ENCODE results near the gene ELFN1. TPM values are rescaled to one million over a fixed set of nuclear protein-coding genes. Genes with fewer than 3 reads are reported as not detected.

The ELFN1 gene
- polyA plus RNA-seq, 1 donor (not counting 4 experiments of a cell fraction or from before 2014, with no cell fraction given), result 0.03 TPM

DNA sequence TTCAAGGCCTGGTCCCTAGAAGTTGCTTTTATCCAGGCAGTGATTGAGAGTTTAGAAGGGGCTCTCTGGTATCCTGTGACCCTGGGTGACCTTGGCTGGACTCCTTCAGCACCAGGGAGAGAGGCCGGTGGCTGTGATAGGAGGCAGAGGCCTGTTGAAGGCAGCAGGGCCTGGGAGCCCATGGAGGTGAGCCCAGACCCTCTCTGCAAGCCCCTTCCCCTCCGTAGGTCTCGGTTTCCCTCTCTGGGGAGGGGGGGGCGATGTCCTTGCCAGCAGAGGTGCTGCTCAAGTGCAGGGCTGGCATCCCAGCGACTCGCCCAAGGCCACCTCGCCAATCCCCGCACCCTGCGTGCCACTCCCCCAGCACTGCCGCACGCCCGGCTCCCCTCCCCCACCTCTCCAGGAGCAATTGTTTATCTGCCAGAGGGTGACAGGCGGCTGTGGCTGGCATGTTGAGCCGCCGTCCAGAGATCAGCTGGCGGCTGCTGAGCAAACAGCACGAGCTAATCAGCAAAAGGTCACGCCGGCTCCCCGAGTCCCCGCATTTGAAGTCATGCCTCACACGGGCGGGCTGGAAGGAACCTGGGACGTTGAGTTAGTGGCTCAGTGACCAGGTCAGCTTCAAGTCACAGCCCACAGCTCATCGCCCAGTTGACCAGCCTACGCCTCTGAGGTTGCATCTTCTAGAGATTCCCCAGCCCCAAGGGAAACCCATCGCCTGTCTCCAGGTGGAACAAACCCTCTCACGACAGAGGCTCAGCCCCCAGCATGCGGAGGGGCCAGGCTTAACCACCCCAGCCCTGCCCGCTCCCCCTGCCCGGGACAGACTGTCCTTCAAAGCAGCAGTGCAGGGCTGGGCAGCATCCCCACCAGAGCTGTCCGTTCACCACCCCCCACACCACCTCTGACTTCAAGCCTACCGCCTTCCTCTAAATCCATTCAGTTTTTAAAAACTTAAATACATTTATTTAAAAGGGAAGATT, 43.7 kb downstream of the ELFN1 start:
- Histone ChIP-seq H3K79me2 (ENCODE audit: control insufficient read depth, insufficient read depth, low read length) (no peaks in the 10 kb centered on the region), H3K4me2 (ENCODE audit: control insufficient read depth, extremely low read depth, insufficient read depth, low read depth, low read length) (no peak overlapping the region), H3K4me1 (ENCODE audit: control insufficient read depth, extremely low read depth, insufficient read depth, low read length) (peaks cover 10% of the 10 kb centered on the region), H3K27ac (ENCODE audit: control insufficient read depth, insufficient read depth, low read length) (no peak overlapping the region), H2AFZ (ENCODE audit: control insufficient read depth, low read length) (no peak overlapping the region), H3K9ac (ENCODE audit: control insufficient read depth, extremely low read depth, insufficient read depth, low read length) (no peak overlapping the region), H3K4me3 (ENCODE audit: control insufficient read depth in 2 of 3, extremely low read depth in 1 of 3, insufficient read depth in 2 of 3, low read depth in 1 of 3, low read length in 3 of 3) (no peak overlapping the region), H3K36me3 (ENCODE audit: control insufficient read depth in 2 of 2, extremely low read depth in 1 of 2, insufficient read depth in 2 of 2, low read length in 2 of 2) (no peaks in the 10 kb centered on the region), H3K9me3 (ENCODE audit: control insufficient read depth, low read depth, low read length) (peaks cover 1% of the 10 kb centered on the region), H3K9me1 (ENCODE audit: control insufficient read depth, extremely low read depth, insufficient read depth, low read length) (no peaks in the 10 kb centered on the region), H3K27me3 (ENCODE audit: control insufficient read depth, extremely low read depth, insufficient read depth, low read length) (peaks cover 7% of the 10 kb centered on the region), H4K20me1 (ENCODE audit: control insufficient read depth, extremely low read depth, insufficient read depth, low read length) (no peaks in the 10 kb centered on the region)
- dilution Hi-C loops (cut with MboI; ENCODE audit: extremely low pct_ligation_motif_present, low sequenced_read_pairs), result no loop called here
- TF ChIP-seq EZH2 (IDR thresholded peaks at IDR 0.05; ENCODE audit: low read length), result no peak
- TF ChIP-seq, protein P1, sequence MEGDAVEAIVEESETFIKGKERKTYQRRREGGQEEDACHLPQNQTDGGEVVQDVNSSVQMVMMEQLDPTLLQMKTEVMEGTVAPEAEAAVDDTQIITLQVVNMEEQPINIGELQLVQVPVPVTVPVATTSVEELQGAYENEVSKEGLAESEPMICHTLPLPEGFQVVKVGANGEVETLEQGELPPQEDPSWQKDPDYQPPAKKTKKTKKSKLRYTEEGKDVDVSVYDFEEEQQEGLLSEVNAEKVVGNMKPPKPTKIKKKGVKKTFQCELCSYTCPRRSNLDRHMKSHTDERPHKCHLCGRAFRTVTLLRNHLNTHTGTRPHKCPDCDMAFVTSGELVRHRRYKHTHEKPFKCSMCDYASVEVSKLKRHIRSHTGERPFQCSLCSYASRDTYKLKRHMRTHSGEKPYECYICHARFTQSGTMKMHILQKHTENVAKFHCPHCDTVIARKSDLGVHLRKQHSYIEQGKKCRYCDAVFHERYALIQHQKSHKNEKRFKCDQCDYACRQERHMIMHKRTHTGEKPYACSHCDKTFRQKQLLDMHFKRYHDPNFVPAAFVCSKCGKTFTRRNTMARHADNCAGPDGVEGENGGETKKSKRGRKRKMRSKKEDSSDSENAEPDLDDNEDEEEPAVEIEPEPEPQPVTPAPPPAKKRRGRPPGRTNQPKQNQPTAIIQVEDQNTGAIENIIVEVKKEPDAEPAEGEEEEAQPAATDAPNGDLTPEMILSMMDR (optimal IDR thresholded peaks at IDR 0.05 in 1 of 3, IDR thresholded peaks at IDR 0.05 in 1 of 3, conservative IDR thresholded peaks at IDR 0.05 in 1 of 3; ENCODE audit: extremely low read depth in 1 of 3, insufficient read depth in 2 of 3, low read length in 3 of 3), result no peak
- no peak for FAIRE-seq
- DNase-seq (ENCODE audit: low read depth, low spot score), result no peak

DNA sequence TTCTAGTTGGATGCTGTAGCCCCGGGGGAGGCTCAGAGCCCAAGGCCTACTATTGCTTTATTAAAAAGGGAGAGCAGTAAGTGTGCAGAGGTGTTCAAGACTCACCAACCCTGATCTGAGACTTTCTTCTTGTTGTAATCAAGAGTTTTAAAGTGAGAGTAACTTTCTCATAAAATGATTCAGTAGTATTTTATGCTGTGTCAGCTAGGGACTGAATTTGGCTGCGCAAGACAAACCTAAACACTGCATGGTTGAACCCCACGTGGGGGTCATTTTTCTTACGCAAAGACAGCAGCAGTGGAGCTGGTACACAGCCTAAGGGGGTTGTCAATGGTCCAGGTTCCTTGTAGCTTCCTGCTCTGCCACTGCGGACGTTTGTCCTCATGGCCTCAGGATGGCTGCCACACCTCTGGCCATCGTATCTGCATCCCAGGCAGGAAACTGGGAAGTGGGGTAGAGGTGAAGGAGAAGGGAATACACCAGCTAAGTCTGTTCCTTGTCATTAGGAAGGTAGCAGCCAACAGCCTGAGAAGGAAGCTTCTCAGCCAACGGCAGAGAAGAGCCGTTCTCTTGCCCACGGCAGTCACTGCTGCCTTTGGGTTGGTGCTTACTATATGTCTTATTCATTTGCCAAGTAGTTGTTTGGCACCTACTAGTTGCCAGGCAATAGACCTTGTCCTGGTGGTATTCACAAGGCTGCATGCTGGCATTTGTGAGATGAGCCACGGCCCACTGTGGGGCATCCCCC, 44.7 kb downstream of the ELFN1 start:
- no peaks in the 10 kb centered on the region for H3K36me3 ChIP-seq (ENCODE audit: control insufficient read depth in 2 of 2, extremely low read depth in 1 of 2, insufficient read depth in 2 of 2, low read length in 2 of 2)
- no peaks in the 10 kb centered on the region for H4K20me1 ChIP-seq (ENCODE audit: control insufficient read depth, extremely low read depth, insufficient read depth, low read length)
- H3K27ac ChIP-seq (ENCODE audit: control insufficient read depth, insufficient read depth, low read length), result no peak overlapping the region
- H3K27me3 ChIP-seq (ENCODE audit: control insufficient read depth, extremely low read depth, insufficient read depth, low read length), result peaks cover 7% of the 10 kb centered on the region
- no peak overlapping the region for H2AFZ ChIP-seq (ENCODE audit: control insufficient read depth, low read length)
- no peaks in the 10 kb centered on the region for H3K9me1 ChIP-seq (ENCODE audit: control insufficient read depth, extremely low read depth, insufficient read depth, low read length)
- peaks cover 10% of the 10 kb centered on the region for H3K4me1 ChIP-seq (ENCODE audit: control insufficient read depth, extremely low read depth, insufficient read depth, low read length)
- dilution Hi-C loops (cut with MboI; ENCODE audit: extremely low pct_ligation_motif_present, low sequenced_read_pairs), result no loop called here
- FAIRE-seq (no peak), DNase-seq (ENCODE audit: low read depth, low spot score) (no peak)
- no peak overlapping the region for H3K4me2 ChIP-seq (ENCODE audit: control insufficient read depth, extremely low read depth, insufficient read depth, low read depth, low read length)
- H3K9me3 ChIP-seq (ENCODE audit: control insufficient read depth, low read depth, low read length), result peaks cover 1% of the 10 kb centered on the region
- H3K9ac ChIP-seq (ENCODE audit: control insufficient read depth, extremely low read depth, insufficient read depth, low read length), result no peak overlapping the region
- no peak for TF ChIP-seq EZH2 (IDR thresholded peaks at IDR 0.05; ENCODE audit: low read length)
- TF ChIP-seq, protein P1 (optimal IDR thresholded peaks at IDR 0.05 in 1 of 3, IDR thresholded peaks at IDR 0.05 in 1 of 3, conservative IDR thresholded peaks at IDR 0.05 in 1 of 3; ENCODE audit: extremely low read depth in 1 of 3, insufficient read depth in 2 of 3, low read length in 3 of 3), result no peak
- no peaks in the 10 kb centered on the region for H3K79me2 ChIP-seq (ENCODE audit: control insufficient read depth, insufficient read depth, low read length)
- H3K4me3 ChIP-seq (ENCODE audit: control insufficient read depth in 2 of 3, extremely low read depth in 1 of 3, insufficient read depth in 2 of 3, low read depth in 1 of 3, low read length in 3 of 3), result no peak overlapping the region

Measured in keratinocyte (primary cell).